CD4-positive, alpha-beta T cell treated with Interleukin-6 at 100 ng/mL for 8 hours (primary cell): ENCODE measurements around the gene RAB15.

Experiments used
- DNase-seq: peaks from one replicate; pipeline ENCODE4 v3.0.0-alpha.2; 2020; ENCODE audit warnings: mixed read lengths, low spot score

The RAB15 gene

GRCh38 chr14:64954491-64955240 is 17.5 kb downstream of the RAB15 start:
- DNase-seq = no peak

DNA sequence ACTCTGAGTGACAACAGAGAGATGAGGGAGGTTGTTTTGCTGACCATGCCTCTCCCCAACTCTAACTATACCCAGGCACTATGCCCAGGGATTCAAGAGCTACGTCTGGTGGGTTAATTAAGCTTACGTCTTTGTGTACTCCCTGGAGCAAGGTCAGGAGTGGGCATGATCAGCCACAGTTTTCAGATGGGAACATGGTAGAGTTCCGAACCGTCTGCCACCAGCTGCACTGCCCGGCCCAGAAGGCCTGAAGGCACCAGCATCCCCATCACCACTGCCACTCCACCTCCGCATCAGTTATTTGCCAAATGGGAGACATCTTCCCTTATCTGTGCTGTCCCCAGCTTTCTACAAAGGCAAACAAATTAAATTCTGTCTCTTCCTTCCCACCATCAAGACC is 18.5 kb downstream of the RAB15 start:
- DNase-seq = no peak

- no peak for DNase-seq
These were observed 18.9 kb downstream of the RAB15 start for GRCh38 chr14:64953310-64953654.

DNA sequence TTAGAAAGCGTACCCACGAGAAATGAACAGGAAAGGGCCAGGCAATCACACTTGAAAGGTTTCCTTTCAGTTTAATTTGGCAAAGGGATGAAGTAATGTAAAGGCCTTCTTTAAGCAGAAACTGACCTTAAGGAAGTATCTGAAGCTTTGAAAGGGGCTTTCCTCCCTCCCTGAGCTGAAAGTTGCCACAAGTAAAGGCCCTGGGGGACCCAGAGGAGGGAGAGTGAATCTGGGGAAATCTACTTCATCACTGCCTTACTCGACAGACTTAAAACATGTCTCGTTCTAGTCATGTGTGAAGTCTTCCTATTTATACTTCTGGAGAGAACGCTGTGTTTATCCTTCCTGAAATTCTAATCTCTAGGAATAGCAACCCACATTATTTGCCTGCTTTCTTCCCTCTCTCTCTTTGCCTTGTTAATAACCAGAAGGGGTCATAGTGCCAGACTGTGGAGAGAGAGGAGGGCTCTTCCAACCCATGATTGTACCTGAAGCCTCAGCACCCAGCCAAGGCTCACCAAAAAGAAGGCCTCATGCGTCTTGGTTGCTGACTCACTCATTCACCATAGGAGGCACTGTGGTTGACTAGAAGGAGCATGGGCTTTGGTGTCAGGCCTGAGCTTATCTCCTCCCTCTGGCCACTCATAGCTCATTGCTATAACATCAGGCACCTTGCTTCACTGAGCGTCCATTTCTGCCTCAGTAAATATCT is 19.4 kb downstream of the RAB15 start:
- no peak for DNase-seq

GRCh38 chr14:64951724-64952123 is 20.4 kb downstream of the RAB15 start:
- DNase-seq = no peak

DNA sequence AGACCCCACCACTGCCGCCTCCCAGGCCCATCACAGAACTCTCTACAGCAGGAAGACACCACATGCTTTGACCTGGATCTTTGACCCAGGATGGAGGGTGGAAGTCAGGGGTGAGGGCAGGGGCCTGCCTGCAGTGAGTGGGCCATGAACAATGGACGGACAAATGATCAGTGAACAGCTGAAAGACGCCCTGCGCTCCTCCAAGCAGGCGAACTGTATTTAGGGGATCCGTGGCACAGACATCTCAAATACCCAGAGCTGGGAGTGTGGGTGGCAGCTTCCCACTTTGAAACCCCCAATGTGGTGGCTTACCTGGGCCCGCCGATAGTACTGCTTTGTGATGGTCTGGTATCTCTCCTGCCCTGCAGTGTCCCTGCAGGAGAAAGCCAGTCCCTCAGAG is 20.8 kb downstream of the RAB15 start:
- no peak for DNase-seq

DNA sequence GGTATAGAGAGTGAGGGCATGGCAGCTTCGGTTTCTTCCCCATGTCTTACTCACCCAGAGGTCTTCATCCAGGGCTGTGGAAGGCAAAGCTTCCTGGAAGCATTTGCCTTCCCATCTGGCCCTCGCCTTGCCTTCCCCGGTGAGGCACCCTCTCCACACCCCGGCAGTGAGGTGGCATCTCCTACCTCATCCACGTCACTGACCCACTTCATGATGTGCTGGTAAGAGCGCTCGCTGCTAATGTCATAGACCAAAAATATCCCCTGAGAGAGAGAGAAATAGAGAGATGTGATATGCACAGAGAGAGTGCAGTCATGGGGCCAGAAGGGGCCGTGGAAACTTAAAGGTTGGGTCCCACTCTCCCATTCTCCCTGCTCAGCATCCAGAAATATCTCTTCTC is 21.2 kb downstream of the RAB15 start:
- DNase-seq = no peak

DNA sequence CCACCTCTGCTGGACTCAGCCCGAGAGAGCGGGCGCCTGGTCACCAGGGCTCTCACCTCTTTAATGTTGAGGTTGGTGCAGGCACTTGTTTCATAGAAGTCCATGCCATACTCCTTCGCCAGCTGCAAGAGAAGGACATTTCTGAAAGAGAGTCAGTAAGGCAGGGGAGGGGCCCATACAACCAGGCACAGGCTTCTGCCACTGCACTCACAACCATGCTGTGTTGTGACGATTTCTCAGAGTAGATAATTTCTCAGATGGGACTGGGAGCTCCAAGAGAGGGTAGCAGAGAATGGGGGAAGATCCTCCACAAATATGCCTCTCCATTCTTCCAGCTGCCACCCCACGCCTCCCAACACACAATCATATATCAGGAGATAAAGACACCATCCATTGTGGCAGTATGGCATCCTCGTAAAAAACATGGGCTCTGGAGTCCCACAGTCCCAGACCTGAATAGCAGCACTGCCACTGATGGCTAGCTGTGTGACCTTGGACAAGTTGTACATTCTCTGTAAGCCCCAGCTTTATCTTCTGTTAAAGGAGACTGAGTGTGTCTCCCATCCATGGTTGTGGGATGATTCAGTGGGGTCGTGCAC is 23.4 kb downstream of the RAB15 start:
- no peak for DNase-seq

DNA sequence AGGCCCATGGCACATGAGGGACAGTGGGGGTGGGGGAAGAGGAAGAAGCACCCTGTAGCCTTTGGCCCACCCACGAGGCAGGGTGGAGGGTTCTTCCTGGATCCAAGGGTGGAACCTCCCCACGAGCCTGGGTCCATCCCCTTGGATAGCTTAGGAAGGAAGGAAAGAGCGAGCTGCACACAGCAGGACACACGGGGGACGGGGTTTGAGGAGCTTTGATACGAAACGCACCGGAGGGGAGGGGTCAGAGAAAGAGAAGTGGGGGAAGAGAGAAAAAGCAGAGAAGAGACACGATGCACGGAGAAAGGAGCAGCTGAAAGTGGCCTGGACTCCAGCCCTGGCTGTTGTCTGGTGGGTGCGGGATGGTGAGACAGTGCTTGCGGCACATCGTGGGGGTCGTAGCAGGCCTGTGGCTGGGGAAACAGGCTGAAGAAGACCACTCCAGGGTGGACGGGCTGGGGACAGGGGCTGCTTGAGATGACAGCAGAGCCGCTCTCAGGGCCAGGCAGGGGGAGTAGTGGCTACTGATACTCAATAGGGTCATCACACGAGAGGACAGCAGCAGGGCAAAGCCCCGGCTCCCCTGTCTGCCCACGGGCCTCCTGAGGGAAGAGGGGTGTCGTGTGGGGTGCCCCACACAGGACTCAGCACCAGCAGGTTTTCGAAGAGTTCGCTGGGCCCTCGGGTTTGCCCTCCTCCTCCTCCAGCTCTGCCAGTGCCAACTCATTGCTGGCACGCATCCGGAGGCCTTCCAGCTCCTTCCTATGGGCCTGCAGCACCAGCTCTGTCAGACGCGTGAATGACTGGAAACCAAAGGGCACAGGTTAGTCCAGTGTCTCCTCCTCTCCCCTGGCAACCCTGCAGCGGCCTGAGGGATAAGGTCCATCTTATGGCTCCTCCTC is 24.2 kb downstream of the RAB15 start:
- no peak for DNase-seq

GRCh38 chr14:64946310-64947045 is 25.7 kb downstream of the RAB15 start:
- no peak for DNase-seq

DNA sequence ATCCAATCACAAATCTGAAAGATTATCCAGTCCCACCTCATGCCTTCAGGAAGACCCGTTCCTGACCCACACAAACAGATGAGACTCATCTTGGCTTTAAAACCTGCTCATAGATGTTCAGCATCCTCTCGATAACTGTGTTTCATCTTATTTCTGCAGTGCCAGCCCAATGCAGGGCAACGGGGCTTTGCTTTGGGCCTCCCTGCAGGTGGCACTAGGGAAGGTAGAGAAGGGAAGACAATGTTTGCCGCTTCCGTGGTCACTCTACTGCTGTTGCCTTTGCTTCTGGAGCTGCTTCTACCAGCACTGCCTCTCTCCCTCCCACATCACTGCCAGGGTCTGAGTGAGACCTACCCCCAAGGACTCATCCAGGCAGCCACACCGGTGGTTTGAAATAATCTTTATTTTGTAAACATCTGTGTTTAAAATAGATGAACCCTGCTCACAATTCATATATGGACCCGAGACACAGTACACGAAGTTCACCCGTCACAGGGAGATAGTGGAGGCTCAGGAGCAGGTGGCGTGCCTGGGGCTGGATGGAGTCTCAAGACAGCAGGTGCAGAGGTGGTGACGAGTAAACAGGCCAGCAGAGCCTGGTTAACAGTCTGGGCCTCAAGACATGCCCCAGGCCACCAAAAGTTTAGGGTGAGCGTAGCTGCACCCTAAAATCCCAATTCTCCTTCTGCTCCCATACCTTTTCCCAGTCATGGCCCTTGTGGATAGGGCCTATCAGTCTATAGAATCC is 26.5 kb downstream of the RAB15 start:
- no peak for DNase-seq

DNA sequence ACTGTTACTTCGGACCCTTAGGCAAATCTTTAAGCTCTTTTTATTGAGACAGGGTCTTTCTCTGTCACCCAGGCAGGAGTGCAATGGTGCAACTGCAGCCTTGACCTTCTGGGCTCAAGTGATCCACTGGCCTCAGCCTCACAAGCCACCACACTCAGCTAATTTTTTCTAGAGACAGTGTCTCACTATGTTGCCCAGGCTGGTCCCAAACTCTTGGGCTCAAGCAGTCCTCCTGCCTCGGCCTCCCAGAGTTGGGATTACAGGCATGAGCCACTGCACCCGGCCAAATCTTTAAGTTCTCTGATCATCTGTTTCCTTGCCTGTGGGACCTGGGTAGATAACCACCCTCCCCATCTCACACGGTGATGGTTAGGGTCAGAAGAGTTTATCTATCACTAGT is 27.3 kb downstream of the RAB15 start:
- no peak for DNase-seq

GRCh38 chr14:64944041-64944440 is 28.1 kb downstream of the RAB15 start:
- no peak for DNase-seq

- DNase-seq = no peak
These were observed 28.6 kb downstream of the RAB15 start for GRCh38 chr14:64943556-64943955.

GRCh38 chr14:64942531-64943111 is 29.5 kb downstream of the RAB15 start, which contains the start of gene GPX2:
GPX2 (minus strand) TSS chr14:64942745; CDS start chr14:64942726, 19 bp downstream.
- no peak for DNase-seq

DNA sequence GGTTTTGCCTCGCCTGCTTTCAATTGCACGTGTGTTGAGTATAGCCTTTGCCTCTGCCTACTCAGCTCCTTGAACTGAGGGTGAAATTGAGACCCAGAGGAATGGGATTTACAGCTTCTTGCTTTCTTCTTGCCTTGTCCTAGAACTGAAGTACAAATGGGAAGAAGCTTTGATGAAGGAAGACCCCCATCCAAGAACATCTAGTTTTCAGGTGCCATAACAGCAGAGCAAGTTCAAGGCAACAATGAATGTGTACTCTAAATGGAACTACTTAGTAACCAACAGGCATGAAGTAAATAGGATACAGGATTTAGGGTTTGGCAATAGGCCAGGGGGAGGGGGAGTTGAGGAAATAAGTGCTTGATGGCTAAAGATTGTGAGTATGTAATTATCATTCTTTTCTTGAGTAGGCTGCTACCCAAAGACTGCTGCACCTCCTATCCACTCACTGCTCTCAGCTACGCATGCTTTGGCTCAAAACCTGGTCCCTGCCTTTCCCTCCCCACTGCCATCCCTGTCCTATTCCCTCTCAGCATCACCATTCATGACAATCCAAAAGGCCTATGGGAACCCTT is 31.7 kb downstream of the RAB15 start:
- no peak for DNase-seq

GRCh38 chr14:64939817-64940190 is 32.3 kb downstream of the RAB15 start:
- no peak for DNase-seq

DNA sequence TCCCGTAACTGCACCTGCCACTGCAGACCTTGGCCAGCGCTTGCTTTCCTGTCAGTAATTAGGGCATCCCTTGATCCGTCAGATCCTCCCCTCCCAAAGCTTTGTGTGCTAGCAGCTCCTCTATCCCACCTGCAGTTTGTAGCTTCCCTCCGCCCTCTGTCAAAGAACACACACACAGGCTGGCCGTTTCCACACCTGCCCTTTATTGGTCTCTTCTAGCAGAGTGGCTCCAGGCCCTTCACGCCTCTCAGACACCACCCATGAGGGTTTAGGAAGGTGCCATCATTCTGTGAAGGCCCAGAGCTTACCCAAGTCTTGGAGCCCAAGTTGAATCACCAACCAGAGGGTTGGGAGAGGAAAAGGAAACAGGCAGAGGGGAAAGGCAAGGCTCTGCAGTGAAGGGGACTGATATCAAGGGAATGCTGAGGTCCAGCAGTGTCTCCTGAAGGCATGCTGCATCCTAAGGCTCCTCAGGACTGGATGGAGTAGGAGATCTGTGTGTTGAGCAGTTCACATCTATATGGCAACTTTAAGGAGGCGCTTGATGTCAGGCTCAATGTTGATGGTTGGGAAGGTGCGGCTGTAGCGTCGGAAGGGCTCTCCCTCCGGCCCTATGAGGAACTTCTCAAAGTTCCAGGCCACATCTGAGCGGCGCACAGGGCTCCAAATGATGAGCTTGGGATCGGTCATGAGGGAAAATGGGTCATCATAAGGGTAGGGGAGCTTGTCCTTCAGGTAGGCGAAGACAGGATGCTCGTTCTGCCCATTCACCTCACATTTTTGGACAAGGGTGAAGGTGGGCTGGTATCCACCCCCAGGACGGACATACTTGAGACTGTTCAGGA is 32.9 kb downstream of the RAB15 start:
- no peak for DNase-seq

DNA sequence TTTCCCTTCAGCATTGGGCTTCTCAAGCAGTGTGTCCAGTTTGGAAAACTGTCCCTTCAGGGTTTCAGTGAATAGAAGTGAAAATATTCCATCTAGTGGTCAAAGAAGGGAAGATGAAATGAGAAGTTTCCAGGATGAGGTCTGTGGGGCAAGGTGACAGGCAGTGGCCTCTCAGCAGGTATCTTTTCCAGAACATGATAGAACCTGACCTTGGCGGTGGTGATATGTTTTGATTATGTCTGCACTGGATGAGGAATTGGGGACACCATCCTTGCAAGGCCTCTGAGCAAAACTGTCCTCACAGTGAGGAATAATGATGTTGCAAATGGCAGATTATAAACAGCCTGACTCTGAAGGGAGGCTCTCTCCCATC is 34.3 kb downstream of the RAB15 start:
- no peak for DNase-seq
